ENCODE results near the gene EYS.

EYS gene

DNA sequence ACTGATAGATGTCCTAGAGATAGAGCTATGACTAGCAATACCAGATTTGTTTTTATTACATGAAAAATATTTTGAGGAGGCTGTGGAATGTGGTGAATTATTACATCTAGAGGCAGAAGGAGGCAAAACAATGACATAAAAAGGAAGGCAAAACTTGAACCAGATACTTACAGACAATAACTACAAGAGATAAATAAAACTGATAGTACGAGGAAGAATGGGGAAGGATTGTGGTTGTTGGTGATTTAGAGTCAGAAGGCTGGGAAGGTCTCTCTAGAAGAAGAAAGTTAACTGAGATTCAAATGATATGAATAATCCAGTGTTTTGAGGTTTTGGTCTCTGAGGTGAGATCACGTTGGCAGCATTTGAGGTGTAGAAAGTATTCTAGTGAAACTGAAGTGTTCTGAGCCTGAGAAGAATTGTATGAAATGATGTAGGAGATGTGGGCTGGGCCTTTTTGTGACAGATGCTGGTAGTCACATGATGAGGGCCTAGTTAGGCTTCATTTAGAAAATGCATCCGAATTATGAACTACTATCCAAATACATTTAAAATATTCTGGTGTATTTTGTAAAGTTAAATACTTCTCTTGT lies 589.1 kb downstream of the EYS start:
- TF ChIP-seq POLR2AphosphoS5 (IDR thresholded peaks at IDR 0.05; ENCODE audit: low read depth, low read length) (no peak), SIN3A (IDR thresholded peaks at IDR 0.05; ENCODE audit: borderline replicate concordance, insufficient read depth, low read length) (no peak), REST (IDR thresholded peaks at IDR 0.05; ENCODE audit: insufficient read depth in 1 of 2, low read depth in 2 of 2, low read length in 2 of 2) (no peak), FOXP2 (optimal IDR thresholded peaks at IDR 0.05; ENCODE audit: borderline replicate concordance, extremely low read depth, extremely low read length, insufficient read depth) (no peak), TAF1 (IDR thresholded peaks at IDR 0.05; ENCODE audit: borderline replicate concordance, insufficient read depth, low read length) (no peak)

DNA sequence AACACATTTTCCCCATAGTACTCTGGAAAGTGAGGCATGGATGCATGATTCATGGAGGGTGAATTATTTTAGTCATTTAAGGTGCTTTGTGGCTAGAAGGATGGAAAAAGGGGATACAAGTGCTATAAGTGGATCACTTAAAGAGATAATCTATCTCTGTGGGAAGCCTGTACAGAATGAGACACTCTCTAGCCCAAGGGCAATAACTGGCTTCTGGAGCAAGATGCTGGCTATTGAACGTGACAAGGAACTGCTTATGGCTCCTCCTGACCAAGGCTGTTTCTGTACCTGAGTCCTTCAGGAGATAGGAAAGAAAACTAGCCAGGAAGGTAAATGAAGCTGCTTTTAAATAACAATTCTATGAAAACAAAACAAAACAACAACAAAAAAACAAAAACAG lies 590.7 kb downstream of the EYS start:
- TF ChIP-seq POLR2AphosphoS5 (IDR thresholded peaks at IDR 0.05; ENCODE audit: low read depth, low read length) (no peak), TAF1 (IDR thresholded peaks at IDR 0.05; ENCODE audit: borderline replicate concordance, insufficient read depth, low read length) (no peak), FOXP2 (optimal IDR thresholded peaks at IDR 0.05; ENCODE audit: borderline replicate concordance, extremely low read depth, extremely low read length, insufficient read depth) (no peak), SIN3A (IDR thresholded peaks at IDR 0.05; ENCODE audit: borderline replicate concordance, insufficient read depth, low read length) (no peak), REST (IDR thresholded peaks at IDR 0.05; ENCODE audit: insufficient read depth in 1 of 2, low read depth in 2 of 2, low read length in 2 of 2) (no peak)

GRCh38 chr6:65113581-65113980 lies 593.4 kb downstream of the EYS start:
- no peak for TF ChIP-seq TAF1 (IDR thresholded peaks at IDR 0.05; ENCODE audit: borderline replicate concordance, insufficient read depth, low read length)
- TF ChIP-seq REST (IDR thresholded peaks at IDR 0.05; ENCODE audit: insufficient read depth in 1 of 2, low read depth in 2 of 2, low read length in 2 of 2) = no peak
- no peak for TF ChIP-seq SIN3A (IDR thresholded peaks at IDR 0.05; ENCODE audit: borderline replicate concordance, insufficient read depth, low read length)
- TF ChIP-seq POLR2AphosphoS5 (IDR thresholded peaks at IDR 0.05; ENCODE audit: low read depth, low read length) = no peak
- TF ChIP-seq FOXP2 (optimal IDR thresholded peaks at IDR 0.05; ENCODE audit: borderline replicate concordance, extremely low read depth, extremely low read length, insufficient read depth) = no peak

DNA sequence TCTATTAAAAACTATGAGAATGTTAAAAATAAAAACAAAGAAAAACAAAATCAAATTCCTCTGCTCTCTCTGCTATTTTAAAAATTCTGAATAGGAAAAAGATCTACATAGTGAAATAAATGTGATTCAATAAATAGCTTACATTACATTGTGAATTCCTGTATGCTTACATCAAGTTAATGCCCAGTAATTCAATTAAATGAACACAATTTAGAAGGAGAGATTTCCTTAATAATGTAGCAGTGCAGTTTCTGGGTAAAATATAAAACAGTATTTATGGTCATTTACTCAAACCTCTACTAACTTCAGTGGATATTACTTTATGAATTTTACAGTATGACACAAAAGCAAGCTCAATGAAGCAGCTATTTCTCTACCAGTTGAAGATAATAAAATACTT lies 594.6 kb downstream of the EYS start:
- TF ChIP-seq POLR2AphosphoS5 (IDR thresholded peaks at IDR 0.05; ENCODE audit: low read depth, low read length) = no peak
- TF ChIP-seq REST (IDR thresholded peaks at IDR 0.05; ENCODE audit: insufficient read depth in 1 of 2, low read depth in 2 of 2, low read length in 2 of 2) = no peak
- no peak for TF ChIP-seq SIN3A (IDR thresholded peaks at IDR 0.05; ENCODE audit: borderline replicate concordance, insufficient read depth, low read length)
- no peak for TF ChIP-seq TAF1 (IDR thresholded peaks at IDR 0.05; ENCODE audit: borderline replicate concordance, insufficient read depth, low read length)
- no peak for TF ChIP-seq FOXP2 (optimal IDR thresholded peaks at IDR 0.05; ENCODE audit: borderline replicate concordance, extremely low read depth, extremely low read length, insufficient read depth)
